ENCODE data around the gene AHDC1.

AHDC1 gene

GRCh38 chr1:27523337-27524020 lies 80.5 kb downstream of the AHDC1 start (continued):
- TF ChIP-seq, protein P1, sequence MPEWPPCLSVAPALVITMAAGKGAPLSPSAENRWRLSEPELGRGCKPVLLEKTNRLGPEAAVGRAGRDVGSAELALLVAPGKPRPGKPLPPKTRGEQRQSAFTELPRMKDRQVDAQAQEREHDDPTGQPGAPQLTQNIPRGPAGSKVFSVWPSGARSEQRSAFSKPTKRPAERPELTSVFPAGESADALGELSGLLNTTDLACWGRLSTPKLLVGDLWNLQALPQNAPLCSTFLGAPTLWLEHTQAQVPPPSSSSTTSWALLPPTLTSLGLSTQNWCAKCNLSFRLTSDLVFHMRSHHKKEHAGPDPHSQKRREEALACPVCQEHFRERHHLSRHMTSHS (tag by site-specific recombination; IDR thresholded peaks at IDR 0.05), result no peak
- TF ChIP-seq ZNF302 (tag by site-specific recombination; IDR thresholded peaks at IDR 0.05; ENCODE audit: low read depth) (no peak), ZNF292 (tag by site-specific recombination; IDR thresholded peaks at IDR 0.05; ENCODE audit: borderline replicate concordance, low read depth) (no peak), ZNF16 (tag by site-specific recombination; IDR thresholded peaks at IDR 0.05; ENCODE audit: low read depth) (no peak)
- TF ChIP-seq, protein P2, sequence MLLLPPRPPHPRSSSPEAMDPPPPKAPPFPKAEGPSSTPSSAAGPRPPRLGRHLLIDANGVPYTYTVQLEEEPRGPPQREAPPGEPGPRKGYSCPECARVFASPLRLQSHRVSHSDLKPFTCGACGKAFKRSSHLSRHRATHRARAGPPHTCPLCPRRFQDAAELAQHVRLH (tag by site-specific recombination; IDR thresholded peaks at IDR 0.05), result no peak
- TF ChIP-seq, protein P3, sequence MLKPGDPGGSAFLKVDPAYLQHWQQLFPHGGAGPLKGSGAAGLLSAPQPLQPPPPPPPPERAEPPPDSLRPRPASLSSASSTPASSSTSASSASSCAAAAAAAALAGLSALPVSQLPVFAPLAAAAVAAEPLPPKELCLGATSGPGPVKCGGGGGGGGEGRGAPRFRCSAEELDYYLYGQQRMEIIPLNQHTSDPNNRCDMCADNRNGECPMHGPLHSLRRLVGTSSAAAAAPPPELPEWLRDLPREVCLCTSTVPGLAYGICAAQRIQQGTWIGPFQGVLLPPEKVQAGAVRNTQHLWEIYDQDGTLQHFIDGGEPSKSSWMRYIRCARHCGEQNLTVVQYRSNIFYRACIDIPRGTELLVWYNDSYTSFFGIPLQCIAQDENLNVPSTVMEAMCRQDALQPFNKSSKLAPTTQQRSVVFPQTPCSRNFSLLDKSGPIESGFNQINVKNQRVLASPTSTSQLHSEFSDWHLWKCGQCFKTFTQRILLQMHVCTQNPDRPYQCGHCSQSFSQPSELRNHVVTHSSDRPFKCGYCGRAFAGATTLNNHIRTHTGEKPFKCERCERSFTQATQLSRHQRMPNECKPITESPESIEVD (tag by site-specific recombination; IDR thresholded peaks at IDR 0.05), result no peak

- Histone ChIP-seq H3K4me3 (ENCODE audit: low read depth, low read length) (no peak overlapping the region), H3K9me3 (ENCODE audit: control insufficient read depth, insufficient read depth, low read depth, low read length) (no peaks in the 10 kb centered on the region), H3K36me3 (ENCODE audit: control insufficient read depth in 2 of 2, insufficient read depth in 1 of 2, low read length in 2 of 2) (no peaks in the 10 kb centered on the region), H3K27ac (ENCODE audit: extremely low read depth, low read depth, low read length) (no peak overlapping the region), H3K4me1 (ENCODE audit: control insufficient read depth, insufficient read depth, low read length) (peaks cover 6% of the 10 kb centered on the region; the same call in 1 of the 2 replicates)
- ChIA-PET CTCF (interaction anchor here (1.0 to 1.2 kb wide), 5 partner anchors 13 to 107 kb away, joined by 3 to 5 read pairs (median 3); partner anchors contain the start of gene AHDC1), POLR2A (interaction anchor here (0.8 to 1.2 kb wide), 2 partner anchors 32 to 82 kb away, joined by 3 read pairs; partner anchors contain the start of gene AHDC1)
- TF ChIP-seq SCRT2 (tag by site-specific recombination; IDR thresholded peaks at IDR 0.05) (peak; percentile 11; the same call in 1 of the 2 replicates), ZSCAN30 (tag by site-specific recombination; IDR thresholded peaks at IDR 0.05) (0 out of 2 replicates have a peak, but pooled peaks have one; percentile 25), ZNF24 (tag by site-specific recombination; IDR thresholded peaks at IDR 0.05) (no peak), ZNF2 (tag by site-specific recombination; IDR thresholded peaks at IDR 0.05) (0 out of 2 replicates have a peak, but pooled peaks have one; percentile 29), ZNF394 (tag by site-specific recombination; IDR thresholded peaks at IDR 0.05; ENCODE audit: borderline replicate concordance) (0 out of 2 replicates have a peak, but pooled peaks have one; percentile 18)
Measured at GRCh38 chr1:27522432-27523336, 81.3 kb downstream of the AHDC1 start.

GRCh38 chr1:27521861-27522431 lies 82.0 kb downstream of the AHDC1 start:
- POLR2A ChIA-PET, result no interaction called here
- no peak overlapping the region for H3K4me3 ChIP-seq (ENCODE audit: low read depth, low read length)
- TF ChIP-seq KLF17 (tag by site-specific recombination; IDR thresholded peaks at IDR 0.05), result 0 out of 2 replicates have a peak, but pooled peaks have one; percentile 31
- TF ChIP-seq ZNF692 (tag by site-specific recombination; IDR thresholded peaks at IDR 0.05), result no peak
- CTCF ChIA-PET, result interaction anchor here (0.5 to 1.2 kb wide), 2 partner anchors 35 to 45 kb away, joined by 3 to 4 read pairs; no protein-coding TSS in a partner anchor
- no peaks in the 10 kb centered on the region for H3K9me3 ChIP-seq (ENCODE audit: control insufficient read depth, insufficient read depth, low read depth, low read length)
- peaks cover under 1% of the 10 kb centered on the region; the same call in 1 of the 2 replicates for H3K4me1 ChIP-seq (ENCODE audit: control insufficient read depth, insufficient read depth, low read length)
- no peak overlapping the region for H3K27ac ChIP-seq (ENCODE audit: extremely low read depth, low read depth, low read length)
- H3K36me3 ChIP-seq (ENCODE audit: control insufficient read depth in 2 of 2, insufficient read depth in 1 of 2, low read length in 2 of 2), result no peaks in the 10 kb centered on the region
